GM21825 (cell line): ENCODE data around the gene NSMF.

ENCODE experiments used
- ATAC-seq: cut with Tn5 transposase; IDR thresholded peaks from one replicate; pipeline ENCODE4 v1.9.1; 2021; ENCODE audit warnings: mild to moderate bottlenecking, moderate library complexity; ENCODE audit not compliant: unreplicated experiment

The NSMF gene, protein sequence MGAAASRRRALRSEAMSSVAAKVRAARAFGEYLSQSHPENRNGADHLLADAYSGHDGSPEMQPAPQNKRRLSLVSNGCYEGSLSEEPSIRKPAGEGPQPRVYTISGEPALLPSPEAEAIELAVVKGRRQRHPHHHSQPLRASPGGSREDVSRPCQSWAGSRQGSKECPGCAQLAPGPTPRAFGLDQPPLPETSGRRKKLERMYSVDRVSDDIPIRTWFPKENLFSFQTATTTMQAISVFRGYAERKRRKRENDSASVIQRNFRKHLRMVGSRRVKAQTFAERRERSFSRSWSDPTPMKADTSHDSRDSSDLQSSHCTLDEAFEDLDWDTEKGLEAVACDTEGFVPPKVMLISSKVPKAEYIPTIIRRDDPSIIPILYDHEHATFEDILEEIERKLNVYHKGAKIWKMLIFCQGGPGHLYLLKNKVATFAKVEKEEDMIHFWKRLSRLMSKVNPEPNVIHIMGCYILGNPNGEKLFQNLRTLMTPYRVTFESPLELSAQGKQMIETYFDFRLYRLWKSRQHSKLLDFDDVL

DNA sequence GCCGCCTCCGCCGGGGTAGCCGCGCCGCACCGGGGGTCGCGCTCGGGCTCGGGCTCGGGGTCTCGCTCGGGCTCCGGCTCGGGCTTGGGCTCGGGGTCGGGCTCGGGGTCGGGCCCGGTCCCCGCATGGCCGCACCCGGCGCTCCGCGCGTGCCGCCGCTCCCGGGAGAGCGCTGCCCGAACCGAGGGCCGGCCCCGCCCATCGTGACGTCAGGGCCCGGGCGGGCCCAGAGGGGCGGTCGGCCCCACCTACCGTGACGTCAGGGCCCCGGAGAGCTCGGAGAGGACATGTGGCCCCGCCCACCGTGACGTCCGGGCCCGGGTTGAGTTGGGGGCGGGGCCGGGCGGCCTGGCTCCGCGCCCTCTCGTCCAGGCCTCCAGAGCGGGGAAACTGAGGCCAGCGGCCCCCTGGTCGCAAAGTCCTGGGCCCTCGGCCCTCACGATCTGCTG lies at the start of gene NSMF:
Gene NSMF, minus strand, starts transcription at position 183 of the 449 bp plus-strand sequence. CDS start 232 bp downstream, outside the sequence.
- ATAC-seq, result peak; percentile 57

DNA sequence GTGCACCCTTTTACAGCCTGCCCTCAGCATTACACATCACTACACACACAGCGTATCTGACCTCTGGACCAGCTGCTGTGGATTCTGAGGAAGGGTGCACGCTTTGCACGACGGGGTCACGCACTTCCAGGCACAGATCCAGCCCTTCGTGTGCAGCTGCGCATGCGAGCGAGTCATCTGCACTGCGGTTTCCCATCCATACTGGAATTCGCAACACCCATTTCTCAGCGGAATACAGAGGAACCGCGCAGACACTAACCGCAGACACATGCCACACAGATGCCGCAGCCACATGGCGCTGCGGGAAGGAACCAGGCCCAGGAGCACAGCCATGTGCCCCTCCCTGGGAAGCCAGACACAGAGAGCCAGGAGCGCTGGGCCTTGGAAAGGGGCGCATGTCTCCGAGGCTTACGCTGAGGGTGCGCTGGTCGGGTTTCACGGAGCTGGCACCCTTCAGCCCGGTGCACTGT lies 47.6 kb upstream of the NSMF start:
- ATAC-seq, result no peak

DNA sequence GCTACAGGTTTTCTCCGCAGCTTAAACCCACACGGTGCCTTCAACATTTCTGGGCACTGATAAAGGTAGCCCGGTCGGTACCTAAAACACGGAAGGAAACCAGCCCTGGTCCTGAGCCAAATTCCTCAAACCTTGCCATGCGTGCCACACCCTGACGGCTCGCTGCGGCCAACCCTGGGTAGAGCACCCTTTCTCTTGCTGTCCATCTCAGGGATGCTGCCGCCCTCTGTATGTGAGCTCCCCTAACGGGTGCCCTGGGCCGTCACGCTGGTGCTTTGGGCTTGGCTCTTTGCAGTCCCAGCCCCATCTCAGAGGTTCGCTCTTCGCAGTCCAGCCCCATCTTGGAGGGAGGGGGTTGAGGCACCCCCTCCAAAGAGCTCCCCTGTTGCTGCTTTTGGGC lies 47.1 kb upstream of the NSMF start:
- no peak for ATAC-seq

DNA sequence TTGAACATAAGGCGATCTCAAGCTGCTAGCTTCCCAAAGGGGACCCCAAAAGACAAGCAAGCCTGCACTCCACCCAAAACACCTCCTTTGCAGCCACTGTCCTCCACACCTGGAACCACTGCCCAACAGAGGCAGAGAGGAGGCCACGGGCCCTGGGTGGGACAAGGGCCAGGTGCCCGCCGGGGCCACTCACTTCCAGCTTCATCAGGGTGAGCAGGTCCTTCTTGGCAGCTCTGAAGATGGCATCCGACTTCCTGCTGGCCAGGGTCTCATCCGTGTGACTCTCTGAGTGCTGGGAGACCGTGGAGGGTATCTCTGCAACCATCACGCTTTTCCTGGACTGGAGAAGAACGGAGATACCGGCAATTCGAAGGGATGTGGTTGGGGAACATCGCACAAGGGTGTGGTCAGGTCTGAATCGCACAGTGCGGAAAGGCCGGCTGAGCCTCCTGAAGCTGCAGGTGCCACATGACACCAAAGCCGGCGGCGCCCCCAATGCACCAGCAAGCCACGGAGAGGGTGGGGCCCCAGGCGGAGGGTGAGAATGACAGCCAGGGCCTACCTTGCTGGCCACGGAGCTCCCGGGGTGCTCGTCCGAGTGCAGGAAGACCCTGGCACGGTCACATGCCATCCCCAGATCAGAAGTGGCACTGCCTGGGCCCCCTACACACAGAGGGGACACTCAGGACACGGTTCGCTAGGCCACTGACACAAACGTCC lies 46.4 kb upstream of the NSMF start:
- ATAC-seq, result no peak

DNA sequence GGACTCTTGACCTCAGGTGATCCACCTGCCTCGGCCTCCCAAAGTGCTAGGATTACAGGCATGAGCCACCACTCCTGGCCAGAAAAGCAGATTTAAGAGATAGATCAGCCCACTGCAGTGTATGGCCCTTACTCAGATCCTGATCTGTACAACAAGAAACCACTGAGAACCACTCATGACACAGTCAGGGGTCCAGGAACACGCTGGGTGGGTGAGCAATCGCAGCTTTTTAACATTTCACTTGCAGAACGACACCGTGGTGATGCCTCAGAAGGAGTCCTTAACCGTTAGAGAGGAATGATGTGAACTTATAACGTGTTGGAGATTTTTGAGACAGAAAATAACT lies 45.3 kb upstream of the NSMF start:
- no peak for ATAC-seq

DNA sequence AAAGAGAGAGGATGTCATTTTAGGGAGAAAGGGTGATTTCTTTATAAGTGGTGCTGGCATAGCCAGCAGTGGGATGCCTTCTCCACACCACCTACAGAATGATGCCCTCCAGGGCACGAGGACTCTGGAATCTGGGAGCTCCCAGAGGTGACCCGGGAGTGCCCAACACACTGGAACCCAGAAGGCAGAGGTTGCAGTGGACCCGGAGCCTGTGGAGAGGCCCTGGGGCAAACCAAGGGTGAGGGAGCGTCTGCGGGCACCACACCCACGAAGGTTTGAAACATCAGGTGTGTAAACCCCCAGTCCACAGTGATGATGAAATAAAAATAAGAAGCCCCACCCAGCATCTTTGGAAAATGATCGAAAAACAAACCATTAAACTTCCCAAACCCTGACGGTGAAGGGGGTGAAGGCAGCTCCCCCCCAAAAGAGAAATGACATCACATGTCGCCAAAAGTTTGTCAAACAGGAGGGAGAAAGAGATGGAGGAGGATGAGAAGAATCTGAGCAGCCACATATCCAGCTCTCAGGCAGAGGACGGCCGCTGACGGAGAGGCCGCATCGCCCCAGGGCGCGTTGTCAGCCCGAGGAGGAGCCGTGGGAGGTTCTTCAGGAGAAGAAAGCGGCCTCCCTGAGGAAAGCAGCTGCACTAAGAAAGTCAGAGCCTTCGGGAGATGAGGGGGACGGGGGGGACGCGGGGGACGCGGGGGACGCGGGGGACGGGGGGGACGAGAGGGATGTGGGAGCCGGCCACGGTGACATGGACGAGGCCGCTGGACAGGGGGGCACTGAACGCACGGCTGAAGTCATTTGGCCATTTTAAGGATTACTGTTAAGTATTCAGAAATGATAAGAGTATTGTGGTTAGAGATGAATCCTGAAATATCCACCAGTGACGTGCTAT lies 43.1 kb upstream of the NSMF start:
- ATAC-seq, result no peak

DNA sequence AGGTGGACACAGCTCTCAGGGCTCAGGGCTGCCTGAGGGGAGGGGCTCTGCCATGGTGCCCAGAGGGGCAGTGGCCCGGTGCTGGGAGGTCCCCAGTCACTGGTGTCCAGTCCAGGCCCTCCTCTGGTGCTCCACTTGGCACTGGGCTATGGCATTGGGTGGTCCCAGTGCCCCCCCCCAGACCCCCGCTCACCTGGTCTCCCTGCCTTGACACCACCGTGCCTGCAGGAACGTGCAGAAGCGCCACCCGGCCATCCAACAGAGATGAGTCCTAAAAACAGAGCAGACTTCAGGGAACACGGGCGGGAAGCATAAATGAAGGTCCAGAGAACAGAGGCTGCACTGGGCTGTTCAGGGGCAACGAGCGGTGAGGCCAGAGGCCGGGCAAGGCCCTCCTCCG lies 42.3 kb upstream of the NSMF start:
- no peak for ATAC-seq

DNA sequence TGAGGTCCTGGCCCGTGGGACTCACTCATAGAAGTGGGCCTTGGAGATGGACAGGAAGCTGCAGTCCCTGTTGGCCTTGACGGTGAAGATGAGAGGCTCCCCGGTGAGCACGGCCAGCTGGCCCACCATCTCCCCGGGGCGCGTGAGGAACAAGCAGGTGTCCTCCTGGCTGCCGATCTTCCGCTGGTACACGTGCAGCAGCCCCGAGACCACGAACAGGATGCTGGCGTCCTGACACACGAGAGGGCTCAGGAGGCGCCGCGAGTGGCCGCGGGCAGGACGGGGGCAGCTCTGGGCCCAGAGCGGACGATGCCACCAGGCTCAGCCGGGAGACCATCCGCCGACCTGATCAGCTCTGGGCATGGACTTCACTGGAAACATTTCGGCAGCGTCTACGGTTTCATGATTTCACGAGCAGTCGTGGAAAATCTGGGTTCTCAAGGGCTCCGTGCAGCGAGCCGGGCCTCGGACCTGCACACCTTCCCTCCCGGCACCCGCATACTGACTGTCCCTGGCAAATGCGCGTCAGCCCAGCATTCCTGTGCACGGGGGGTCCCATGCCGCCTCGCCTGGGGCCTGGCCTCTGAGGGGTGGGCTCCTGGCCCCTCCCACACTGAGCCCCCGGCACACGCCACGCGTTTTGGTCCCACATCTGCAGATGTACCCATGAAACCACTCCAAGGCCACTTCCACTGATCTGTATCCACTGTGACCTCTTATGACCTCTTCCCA lies 41.7 kb upstream of the NSMF start:
- no peak for ATAC-seq

DNA sequence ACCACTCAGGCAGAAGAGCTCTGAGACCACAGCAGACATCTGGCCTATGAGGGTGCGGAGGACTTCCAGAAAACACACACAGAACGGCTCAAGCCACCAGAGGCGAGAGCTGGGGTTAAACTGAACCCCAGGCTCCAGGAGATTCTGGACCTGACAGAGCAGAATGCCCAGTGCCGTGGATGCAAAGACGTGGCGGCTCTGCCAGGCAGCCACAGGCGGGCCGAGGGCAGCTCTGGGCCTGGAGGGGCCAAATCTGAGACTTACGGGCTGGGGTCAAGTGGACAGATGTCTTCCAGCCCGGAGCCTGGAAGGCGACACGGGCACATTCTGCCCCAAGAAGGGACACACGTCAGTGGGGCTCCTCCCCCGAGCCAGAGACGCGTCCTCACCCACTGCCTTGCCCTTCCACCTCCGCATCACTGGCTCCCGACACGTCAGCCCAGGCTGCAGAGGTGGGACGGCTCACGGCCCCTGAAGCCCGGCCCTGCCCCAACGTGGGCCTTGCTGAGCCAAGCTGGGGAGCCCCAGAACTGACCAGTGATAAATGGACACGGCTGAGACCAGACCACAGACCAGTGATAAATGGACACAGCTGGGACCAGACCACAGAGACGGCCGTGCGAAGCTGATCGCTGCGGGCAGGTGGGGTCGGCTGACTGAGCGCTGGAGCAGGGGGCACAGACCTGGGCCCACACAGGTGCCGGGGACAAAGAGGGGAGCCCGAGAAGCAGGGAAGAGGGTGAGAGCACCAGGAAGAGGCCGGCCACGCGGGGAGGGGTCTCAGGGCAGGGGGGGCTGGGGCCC lies 40.9 kb upstream of the NSMF start:
- no peak for ATAC-seq

DNA sequence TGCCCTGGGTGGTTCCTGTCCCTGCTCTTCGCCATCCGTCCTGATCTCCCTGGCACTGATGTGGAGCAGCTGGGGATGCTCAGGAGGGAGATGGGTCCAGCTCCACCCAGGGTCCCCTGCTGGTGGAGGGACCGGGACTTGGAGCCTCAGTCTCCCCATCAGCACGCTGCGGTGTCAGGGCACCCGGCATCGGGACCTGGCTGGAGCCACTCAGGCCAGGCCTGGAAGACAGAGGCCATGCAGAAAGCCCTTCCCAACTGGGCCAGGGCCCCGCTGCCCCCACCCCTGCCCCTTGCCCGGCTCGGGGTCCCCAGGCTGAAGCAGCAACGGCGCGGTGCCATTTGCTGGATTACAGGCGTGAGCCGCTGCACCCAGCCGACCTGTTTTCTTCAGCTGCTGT lies 40.3 kb upstream of the NSMF start:
- ATAC-seq, result no peak

DNA sequence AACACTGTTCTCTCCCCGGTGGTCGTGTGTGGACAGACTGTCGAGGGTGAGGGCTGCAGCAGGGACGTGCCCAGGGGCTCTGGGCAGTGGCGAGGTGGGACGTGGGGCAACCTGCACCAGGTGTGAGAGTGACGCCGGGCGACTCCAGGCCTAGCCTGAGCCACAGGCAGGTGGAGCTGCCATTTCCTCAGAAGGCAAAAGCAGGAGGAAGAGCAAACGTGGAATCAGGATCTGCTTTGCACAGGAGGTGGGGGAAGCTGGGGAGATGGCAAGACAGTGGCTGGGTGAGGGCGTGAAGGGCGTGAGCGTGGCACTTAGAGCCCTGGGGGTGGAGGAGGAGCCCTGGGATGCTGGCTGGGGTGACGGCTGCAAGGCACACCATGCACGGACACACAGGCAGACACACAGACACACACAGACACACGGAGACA lies 39.6 kb upstream of the NSMF start:
- ATAC-seq, result no peak

DNA sequence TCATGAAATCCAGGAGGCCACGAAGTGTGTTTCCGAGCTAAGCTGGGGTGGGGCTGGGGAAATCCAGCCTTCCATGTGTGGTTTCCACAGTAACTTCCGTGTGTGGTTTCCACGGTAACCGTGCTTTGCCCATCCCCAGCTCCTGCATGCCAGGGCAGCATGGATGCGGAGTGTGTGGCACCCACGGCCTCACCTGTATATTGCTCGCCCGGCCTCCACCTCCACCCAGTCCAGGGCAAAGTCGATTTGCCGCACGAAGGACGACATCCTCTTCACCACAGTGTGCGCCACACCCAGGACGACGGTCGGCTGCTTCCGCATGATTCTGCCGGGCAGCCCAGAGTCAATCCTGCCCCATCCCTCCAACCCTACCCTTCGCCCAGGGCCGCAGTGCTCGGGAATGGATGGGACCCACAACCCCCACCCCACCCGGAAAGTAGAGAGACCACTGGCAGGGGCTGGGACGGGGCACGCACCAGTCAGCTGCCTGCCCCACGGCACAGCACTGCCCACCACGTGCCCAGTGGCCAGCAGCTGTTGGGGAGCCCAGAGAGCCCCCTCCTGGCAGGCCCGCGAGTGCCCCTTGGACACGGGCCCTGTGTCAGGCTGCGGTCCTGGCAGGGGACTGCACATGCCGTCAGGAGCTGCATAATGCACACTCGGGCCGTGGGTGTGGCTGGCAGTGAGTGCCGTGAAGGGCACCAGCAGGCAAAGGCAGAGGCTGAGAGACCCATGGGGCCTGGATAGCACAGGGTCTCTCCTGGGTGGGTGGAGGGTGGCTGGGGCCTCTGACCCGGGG lies 39.0 kb upstream of the NSMF start:
- no peak for ATAC-seq

DNA sequence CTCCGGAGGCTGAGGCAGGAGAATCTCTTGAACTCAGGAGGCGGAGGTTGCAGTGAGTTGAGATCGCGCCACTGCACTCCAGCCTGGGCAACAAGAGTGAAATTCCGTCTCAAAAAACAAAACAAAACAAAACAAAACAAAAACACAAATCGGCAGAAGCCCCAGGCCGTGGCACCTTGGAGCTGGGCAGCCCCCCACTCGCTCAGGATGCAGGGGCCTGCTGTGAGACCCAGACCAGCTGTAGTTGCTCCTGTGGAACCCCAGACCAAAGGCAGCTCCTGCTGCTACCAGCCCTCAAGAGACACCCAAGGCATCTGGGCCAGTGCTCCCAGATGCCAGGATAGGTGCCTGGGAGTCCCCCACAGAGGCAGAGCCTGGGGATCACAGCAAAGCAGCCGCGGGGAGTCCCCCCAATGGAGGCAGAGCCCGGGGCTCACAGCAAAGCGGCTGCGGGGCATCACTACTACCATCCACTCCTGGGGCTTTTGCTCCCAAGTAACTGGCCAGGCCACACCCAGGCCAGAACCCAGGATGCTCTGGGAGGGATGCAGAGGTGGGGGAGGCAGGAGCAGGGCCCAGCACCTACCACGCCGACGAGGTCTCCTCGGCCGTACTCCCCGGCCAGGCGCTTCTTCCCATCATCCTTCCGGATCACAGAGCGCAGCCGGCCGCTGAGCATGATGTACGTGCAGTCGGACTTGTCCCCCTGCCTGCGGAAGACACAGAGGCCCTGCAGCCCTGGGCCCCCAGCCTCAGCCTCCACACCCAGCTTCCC lies 37.7 kb upstream of the NSMF start:
- ATAC-seq, result no peak

DNA sequence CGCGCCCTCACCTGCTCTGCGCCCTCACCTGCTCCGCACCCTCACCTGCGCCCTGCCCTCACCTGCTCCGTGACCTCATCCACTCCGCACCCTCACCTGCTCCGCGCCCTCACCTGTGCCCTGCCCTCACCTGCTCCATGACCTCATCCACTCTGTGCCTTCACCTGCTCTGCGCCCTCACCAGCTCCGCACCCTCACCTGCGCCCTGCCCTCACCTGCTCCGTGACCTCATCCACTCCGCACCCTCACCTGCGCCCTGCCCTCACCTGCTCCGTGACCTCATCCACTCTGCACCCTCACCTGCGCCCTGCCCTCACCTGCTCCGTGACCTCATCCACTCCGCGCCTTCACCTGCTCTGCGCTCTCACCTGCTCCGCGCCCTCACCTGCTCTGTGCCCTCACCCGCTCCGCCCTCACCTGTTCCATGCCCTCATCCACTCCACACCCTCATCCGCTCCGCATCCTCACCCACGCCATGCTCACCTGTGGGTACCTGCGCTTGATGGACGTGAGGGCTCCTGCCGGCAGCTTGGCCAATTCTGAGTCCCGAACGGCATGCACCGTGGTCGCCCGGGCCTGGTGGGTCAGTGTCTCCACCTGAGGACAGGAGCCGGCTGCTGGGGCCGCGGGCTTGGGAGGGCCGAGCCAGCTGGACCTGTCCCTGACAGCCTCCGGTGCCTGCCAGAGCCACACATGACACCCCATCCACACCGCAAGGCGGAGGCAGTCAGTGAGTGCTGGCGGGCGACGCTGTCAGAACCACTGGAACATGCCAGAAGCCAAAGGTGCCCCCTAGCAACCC lies 35.6 kb upstream of the NSMF start:
- no peak for ATAC-seq

DNA sequence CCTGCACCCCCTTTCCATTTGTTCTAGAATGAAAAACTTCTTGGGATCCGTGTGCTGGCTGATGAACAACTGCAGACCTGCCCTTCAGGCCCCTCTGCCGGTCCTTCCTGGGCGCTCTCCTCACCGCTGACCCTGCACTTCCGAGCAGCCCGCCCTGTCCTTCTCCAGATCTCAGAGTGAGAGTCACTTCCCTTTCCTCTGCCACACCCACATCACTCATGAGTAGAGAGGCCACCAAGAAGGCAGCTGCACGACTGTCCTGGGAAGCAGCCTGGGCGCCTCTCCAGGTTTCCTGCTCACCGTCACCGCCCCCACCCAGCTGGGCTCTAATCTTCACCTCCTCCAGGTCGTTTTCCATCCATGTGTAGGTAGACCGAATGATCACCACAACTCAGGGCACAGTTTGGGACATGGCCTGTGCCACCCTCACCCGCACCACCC lies 35.0 kb upstream of the NSMF start:
- ATAC-seq, result no peak

DNA sequence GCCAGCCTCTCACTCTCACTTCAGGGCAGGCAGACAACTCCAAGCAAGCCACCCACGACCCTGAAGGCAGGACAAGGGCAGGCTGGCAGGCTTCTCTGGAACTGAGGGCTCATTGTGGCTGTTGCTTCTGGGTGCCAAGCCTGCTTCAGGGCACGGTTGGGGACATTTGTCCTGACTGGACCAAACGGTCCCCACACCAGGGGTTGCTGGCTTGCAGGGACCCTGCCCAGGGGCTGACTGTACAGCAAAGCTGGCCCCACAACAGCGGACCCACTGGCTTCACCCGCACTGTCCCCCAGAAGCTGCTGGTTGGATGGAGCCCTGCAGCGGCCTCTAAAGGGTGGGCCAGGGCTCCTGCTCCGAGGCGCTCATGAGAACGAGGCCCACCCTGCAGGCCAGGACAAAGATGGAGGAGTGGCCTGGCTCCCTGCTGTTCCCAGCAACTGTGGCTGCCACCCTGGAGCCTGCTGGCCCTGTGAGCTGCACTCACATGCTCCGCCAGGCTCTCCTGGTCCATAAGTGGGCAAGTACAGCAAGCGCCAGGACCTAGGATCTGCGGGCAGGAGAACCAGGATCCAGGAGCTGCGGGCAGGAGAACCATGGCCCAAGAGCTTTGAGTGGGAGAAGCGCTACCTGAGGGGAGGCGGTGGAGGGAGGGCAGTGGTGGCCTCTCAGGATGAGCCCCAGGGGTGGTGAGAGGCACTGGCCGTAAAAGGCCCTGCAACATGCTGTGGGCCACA lies 34.4 kb upstream of the NSMF start:
- ATAC-seq, result no peak
